LNCAP (cell line): ENCODE data around the gene FRMPD4.

Experiments used
- CTCF ChIP-seq: fragments of 450-650 bp; IDR thresholded peaks from 2 replicates; pipeline ENCODE4 v1.5.1; 2017; ENCODE audit warnings: mild to moderate bottlenecking

Gene FRMPD4

GRCh38 chrX:12400218-12400617 is 261.9 kb downstream of the FRMPD4 start:
- TF ChIP-seq CTCF, result no peak

GRCh38 chrX:12401252-12401651 is 263.0 kb downstream of the FRMPD4 start:
- no peak for TF ChIP-seq CTCF

GRCh38 chrX:12403474-12404082 is 265.3 kb downstream of the FRMPD4 start:
- no peak for TF ChIP-seq CTCF

DNA sequence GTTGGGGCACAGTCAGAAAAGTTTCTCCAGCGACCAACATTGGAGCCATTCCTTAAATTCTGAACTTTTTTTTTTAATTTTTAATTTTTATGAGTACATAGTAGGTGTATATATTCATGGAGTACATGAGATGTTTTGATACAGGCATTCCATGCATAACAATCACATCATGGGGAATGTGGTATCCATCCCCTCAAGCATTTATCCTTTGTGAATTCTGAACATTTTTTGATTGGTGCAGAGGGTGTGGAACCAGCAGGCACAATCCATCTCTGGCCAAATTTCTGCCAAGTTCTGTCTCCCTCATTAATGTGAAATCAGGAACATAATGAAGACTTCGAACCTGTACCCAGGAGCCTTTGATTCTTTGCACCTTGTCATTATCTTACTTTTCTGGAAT is 267.0 kb downstream of the FRMPD4 start:
- no peak for TF ChIP-seq CTCF

DNA sequence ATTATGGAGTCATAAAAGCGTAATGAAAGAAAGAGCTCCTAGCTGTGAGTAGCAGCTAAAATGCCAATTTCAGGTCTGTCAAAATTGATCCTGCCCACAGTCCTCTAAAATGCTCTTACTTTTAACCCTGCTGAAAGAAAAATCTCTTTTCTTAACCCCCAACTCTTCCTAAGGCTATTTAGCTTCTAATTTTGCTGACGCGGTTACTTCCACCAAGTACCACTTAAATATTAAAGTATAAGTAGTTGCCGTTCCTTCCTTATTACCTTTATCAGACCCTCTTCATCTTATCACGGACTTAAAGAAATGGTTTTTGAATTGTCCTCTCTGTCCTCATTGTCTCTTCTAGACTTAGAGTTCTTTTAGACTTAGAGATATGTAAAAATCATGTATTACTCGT is 272.2 kb downstream of the FRMPD4 start:
- no peak for TF ChIP-seq CTCF

GRCh38 chrX:12411831-12412230 is 273.6 kb downstream of the FRMPD4 start:
- no peak for TF ChIP-seq CTCF

DNA sequence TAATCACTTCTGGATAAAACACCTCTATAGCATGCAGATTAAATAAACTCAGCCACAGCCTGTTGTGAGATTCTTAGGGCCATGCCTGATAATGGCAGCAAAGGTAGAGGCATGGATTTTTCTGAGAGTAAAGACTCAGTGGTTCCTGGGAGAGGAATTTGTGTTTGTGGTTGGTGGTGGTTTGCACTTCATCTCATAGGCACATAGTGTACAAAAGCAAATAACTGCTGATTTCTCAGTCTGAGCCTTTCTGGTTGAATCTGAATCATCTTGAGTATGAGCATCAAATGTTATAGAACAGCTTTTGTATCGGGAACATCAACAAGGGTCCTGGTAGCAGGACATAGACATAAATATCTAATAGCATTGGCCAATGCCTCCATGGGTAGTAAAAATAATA is 274.3 kb downstream of the FRMPD4 start:
- TF ChIP-seq CTCF, result no peak

DNA sequence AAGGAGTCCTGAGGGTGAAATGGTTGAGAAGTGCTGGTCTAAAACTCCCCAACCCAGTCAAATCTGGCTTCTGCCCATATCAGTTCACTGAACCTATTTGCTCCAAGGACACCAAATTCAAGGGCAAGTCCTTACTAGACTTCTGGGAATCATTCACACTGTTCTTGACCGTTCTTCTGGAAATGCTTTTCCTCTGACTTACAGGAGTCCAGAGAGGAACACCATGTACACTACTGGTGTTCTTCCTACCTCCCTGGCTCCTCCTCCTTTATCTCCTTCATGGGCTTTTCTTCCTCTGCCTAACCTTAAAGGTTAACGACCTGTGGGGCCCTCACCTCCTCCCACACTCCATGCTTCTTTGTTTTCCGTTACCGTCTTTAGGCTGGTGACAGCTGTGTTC is 281.3 kb downstream of the FRMPD4 start:
- no peak for TF ChIP-seq CTCF
